C4-2B (cell line): ENCODE data around the gene TBK1.
"Not testable (repeated sequence)": the region's sequence is repeated elsewhere in the genome, so short reads cannot be mapped to it uniquely, and the experiment has no call there.

Source experiments
- H3K27ac ChIP-seq: fragments of 450-650 bp; 2 replicates; pipeline ENCODE4 v1.5.1; 2017
- CTCF ChIP-seq: fragments of 450-650 bp; conservative IDR thresholded peaks from 2 replicates; pipeline ENCODE4 v1.5.1; 2017; ENCODE audit warnings: mild to moderate bottlenecking
- ZFX ChIP-seq: fragments of 450-650 bp; IDR thresholded peaks from 2 replicates; pipeline ENCODE4 v1.6.1; 2017

Gene TBK1

GRCh38 chr12:64530566-64530965, 78.6 kb downstream of the TBK1 start:
- no peak overlapping the region for H3K27ac ChIP-seq
- TF ChIP-seq ZFX (no peak), CTCF (no peak)

DNA sequence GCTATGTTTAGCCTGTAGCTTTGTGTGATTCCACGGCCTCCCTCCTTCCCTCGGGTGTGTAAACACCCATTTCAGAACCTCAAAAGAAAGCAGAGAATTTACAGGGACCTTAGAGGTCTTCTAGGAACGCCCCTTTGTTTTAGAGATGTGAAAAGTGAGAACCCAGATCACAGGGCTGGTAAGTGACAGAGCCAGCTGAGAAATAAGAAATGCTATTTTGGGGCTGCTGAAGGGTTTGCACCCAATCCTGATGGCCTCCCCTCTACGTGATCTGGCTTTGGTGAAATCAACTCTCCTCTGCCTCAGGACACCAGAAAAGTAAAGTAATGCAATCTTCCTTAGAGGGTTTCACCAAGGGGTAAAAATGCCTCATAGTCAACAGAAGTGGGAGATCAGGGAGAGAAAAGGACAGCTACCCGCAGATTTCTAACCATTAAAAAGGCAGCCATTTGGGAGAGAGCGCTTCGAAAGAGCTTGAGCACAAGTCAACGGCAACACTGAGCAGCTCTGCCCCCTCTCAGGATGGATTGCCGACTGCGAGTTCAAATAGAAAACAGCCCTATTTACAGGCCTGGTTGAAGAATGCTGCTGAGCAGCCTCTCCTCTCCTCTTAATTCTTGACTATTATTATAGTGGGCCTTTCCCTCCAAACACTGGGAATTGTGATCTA, 79.9 kb downstream of the TBK1 start:
- H3K27ac ChIP-seq, result no peak overlapping the region
- no peak for TF ChIP-seq ZFX
- TF ChIP-seq CTCF, result no peak

- TF ChIP-seq ZFX (no peak), CTCF (no peak)
- H3K27ac ChIP-seq, result no peak overlapping the region
Observed at GRCh38 chr12:64532734-64533351, 80.9 kb downstream of the TBK1 start.

DNA sequence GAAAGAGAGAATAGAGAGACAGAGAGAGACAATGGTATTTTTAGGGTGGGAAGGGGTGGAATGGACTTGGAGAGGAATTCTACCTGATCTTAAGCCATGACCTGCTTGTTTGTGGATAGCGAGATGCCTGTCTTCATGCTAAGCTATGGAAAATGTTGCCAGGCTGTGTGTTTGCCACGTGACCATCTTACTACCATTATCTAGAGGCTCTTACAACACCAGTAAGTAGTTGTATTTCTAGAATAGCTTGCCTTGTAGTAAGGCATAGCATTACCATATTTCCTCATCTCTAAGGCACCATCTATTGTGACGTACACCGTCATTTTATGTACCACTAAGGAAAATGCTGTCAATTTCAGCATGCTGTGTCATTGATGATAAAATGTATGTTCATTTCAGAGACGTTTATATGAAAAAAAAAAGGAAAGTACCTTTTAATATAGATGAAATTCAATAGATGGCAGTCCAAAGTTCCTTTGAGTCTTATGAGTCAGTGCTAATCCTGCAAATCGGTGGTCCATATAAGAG, 82.8 kb downstream of the TBK1 start:
- TF ChIP-seq CTCF (no peak), ZFX (no peak)
- no peak overlapping the region for H3K27ac ChIP-seq

DNA sequence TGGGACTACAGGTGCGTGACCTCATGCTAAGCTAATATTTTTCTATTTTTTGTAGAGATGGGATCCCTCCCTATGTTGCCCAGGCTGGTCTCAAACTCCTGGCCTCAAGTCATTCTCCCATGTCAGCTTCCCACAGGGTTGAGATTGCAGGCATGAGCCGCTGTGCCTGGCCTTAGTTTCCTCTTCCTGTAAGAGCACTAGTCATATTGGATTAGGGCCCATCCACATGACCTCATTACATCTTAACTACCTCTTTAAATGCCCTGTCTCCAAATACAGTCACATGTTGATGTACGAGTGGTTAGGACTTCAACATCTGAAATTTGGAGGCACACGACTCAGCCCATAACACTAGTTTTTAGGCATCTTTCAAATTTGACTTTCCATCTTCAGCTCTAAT, 86.2 kb downstream of the TBK1 start:
- TF ChIP-seq CTCF (no peak), ZFX (no peak)
- H3K27ac ChIP-seq, result no peak overlapping the region

DNA sequence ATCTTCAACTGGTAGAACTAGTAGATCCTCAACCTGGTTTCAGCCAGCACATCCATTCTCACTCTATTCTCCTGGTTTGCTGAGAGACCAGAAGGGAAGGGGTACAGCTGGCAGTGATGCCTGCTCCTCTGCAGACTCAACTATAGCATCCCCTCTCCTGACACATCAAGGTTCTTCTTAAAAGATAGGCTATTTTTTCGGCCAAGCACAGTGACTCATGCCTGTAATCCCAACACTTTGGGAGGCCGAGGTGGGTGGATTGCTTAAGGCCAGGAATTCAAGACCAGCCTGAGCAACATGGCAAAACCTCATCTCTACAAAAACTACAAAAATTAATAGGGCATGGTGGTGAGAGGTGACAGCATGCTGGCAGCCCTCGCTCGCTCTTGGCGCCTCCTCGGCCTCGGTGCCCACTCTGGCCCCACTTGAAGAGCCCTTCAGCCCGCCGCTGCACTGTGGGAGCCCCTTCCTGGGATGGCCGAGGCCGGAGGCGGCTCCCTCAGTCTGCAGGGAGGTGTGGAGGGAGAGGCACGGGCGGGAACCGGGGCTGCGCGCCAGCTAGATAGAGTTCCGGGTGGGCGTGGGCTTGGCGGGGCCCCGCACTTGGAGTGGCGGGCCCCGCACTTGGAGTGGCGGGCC, 90.6 kb downstream of the TBK1 start:
- not testable (repeated sequence) for H3K27ac ChIP-seq

- TF ChIP-seq ZFX (no peak), CTCF (no peak)
- H3K27ac ChIP-seq, result no peak overlapping the region
Observed at GRCh38 chr12:64544371-64545080, 92.6 kb downstream of the TBK1 start.
